ENCODE data around the gene TIMP3. TPM values are rescaled to one million over a fixed set of nuclear protein-coding genes. Genes with fewer than 3 reads are reported as not detected.

Gene TIMP3
- total RNA-seq, 1 experiment from 2014 or later: 0.14 TPM

GRCh38 chr22:32780726-32781310 lies 20.7 kb upstream of the TIMP3 start:
- in situ Hi-C loops (cut with HindIII; ENCODE audit: low pct_unique_long_range_greater_than_20kb, low sequenced_read_pairs): no loop called here
- DNase-seq (ENCODE audit: low read depth): no peak

- no peak for DNase-seq (ENCODE audit: low read depth)
- in situ Hi-C loops (cut with HindIII; ENCODE audit: low pct_unique_long_range_greater_than_20kb, low sequenced_read_pairs): no loop called here
Measured at GRCh38 chr22:32781695-32782094, 19.8 kb upstream of the TIMP3 start.

- DNase-seq (ENCODE audit: low read depth): no peak
- in situ Hi-C loops (cut with HindIII; ENCODE audit: low pct_unique_long_range_greater_than_20kb, low sequenced_read_pairs): no loop called here
Measured at GRCh38 chr22:32785321-32786026, 16.0 kb upstream of the TIMP3 start.

GRCh38 chr22:32786027-32786418 lies 15.5 kb upstream of the TIMP3 start:
- no peak for DNase-seq (ENCODE audit: low read depth)
- in situ Hi-C loops (cut with HindIII; ENCODE audit: low pct_unique_long_range_greater_than_20kb, low sequenced_read_pairs): no loop called here

GRCh38 chr22:32788904-32789624 lies 12.4 kb upstream of the TIMP3 start:
- in situ Hi-C loops (cut with HindIII; ENCODE audit: low pct_unique_long_range_greater_than_20kb, low sequenced_read_pairs): no loop called here
- no peak for DNase-seq (ENCODE audit: low read depth)

- DNase-seq (ENCODE audit: low read depth): no peak
- in situ Hi-C loops (cut with HindIII; ENCODE audit: low pct_unique_long_range_greater_than_20kb, low sequenced_read_pairs): no loop called here
Measured at GRCh38 chr22:32789797-32790620, 11.5 kb upstream of the TIMP3 start.

GRCh38 chr22:32791056-32791455 lies 10.4 kb upstream of the TIMP3 start:
- in situ Hi-C loops (cut with HindIII; ENCODE audit: low pct_unique_long_range_greater_than_20kb, low sequenced_read_pairs): no loop called here
- DNase-seq (ENCODE audit: low read depth): no peak

- DNase-seq (ENCODE audit: low read depth): no peak
- in situ Hi-C loops (cut with HindIII; ENCODE audit: low pct_unique_long_range_greater_than_20kb, low sequenced_read_pairs): no loop called here
Measured at GRCh38 chr22:32791485-32791884, 10.0 kb upstream of the TIMP3 start.

GRCh38 chr22:32793589-32793988 lies 7.9 kb upstream of the TIMP3 start:
- no peak for DNase-seq (ENCODE audit: low read depth)
- in situ Hi-C loops (cut with HindIII; ENCODE audit: low pct_unique_long_range_greater_than_20kb, low sequenced_read_pairs): no loop called here

GRCh38 chr22:32794449-32795213 lies 6.9 kb upstream of the TIMP3 start:
- in situ Hi-C loops (cut with HindIII; ENCODE audit: low pct_unique_long_range_greater_than_20kb, low sequenced_read_pairs): no loop called here

GRCh38 chr22:32795214-32795596 lies 6.3 kb upstream of the TIMP3 start:
- no peak for DNase-seq (ENCODE audit: low read depth)
- in situ Hi-C loops (cut with HindIII; ENCODE audit: low pct_unique_long_range_greater_than_20kb, low sequenced_read_pairs): no loop called here

More at GRCh38 chr22:32794449-32795213, 6.9 kb upstream of the TIMP3 start:
- DNase-seq (ENCODE audit: low read depth): no peak

- in situ Hi-C loops (cut with HindIII; ENCODE audit: low pct_unique_long_range_greater_than_20kb, low sequenced_read_pairs): no loop called here
- peak; percentile 38 for DNase-seq (ENCODE audit: low read depth)
Measured at GRCh38 chr22:32796865-32797573, 4.5 kb upstream of the TIMP3 start.

- in situ Hi-C loops (cut with HindIII; ENCODE audit: low pct_unique_long_range_greater_than_20kb, low sequenced_read_pairs): no loop called here
Measured at GRCh38 chr22:32799496-32799895, 2.0 kb upstream of the TIMP3 start.

GRCh38 chr22:32800158-32800882 lies 1.2 kb upstream of the TIMP3 start:
- in situ Hi-C loops (cut with HindIII; ENCODE audit: low pct_unique_long_range_greater_than_20kb, low sequenced_read_pairs): no loop called here
- no peak for DNase-seq (ENCODE audit: low read depth)

More at GRCh38 chr22:32799496-32799895, 2.0 kb upstream of the TIMP3 start:
- DNase-seq (ENCODE audit: low read depth): no peak

- in situ Hi-C loops (cut with HindIII; ENCODE audit: low pct_unique_long_range_greater_than_20kb, low sequenced_read_pairs): no loop called here
- no peak for DNase-seq (ENCODE audit: low read depth)
Measured at GRCh38 chr22:32800994-32801536, 440 bp upstream of the TIMP3 start.

GRCh38 chr22:32802237-32802765 lies 796 bp downstream of the TIMP3 start:
- DNase-seq (ENCODE audit: low read depth): no peak
- in situ Hi-C loops (cut with HindIII; ENCODE audit: low pct_unique_long_range_greater_than_20kb, low sequenced_read_pairs): no loop called here
